Tibial artery (tissue), 4 donors: ENCODE measurements around the gene PAF1.
"Not testable (repeated sequence)": the region's sequence is repeated elsewhere in the genome, so short reads cannot be mapped to it uniquely, and the experiment has no call there.

ENCODE experiments used
- DNase-seq, 2 donors: peaks; one replicate each; pipeline ENCODE4 v3.0.0-alpha.2; 2019
- H3K27ac ChIP-seq, 2 donors: fragments of 200-600 bp; sonication (generic) in 1 of 2; 1 replicate in 1 of 2; 2 replicates in 1 of 2; pipeline ENCODE4 v1.5.1; 2018 to 2019; ENCODE audit warnings: mild to moderate bottlenecking in 1 of 2
- H3K27me3 ChIP-seq, 2 donors: fragments of 200-600 bp; sonication (generic) in 1 of 2; one replicate each; pipeline versions ENCODE4 v1.5.1 to v1.6.0; 2016 to 2019
- H3K36me3 ChIP-seq, 3 donors: fragments of 200-600 bp; sonication (generic) in 2 of 3; one replicate each; pipeline ENCODE4 v1.5.1; 2016 to 2019; ENCODE audit warnings: mild to moderate bottlenecking in 2 of 3
- H3K4me1 ChIP-seq, 4 donors: fragments of 200-600 bp; sonication (generic) in 2 of 4; 1 replicate in 3 of 4; 2 replicates in 1 of 4; pipeline ENCODE4 v1.5.1; 2016 to 2019
- H3K4me3 ChIP-seq, 2 donors: fragments of 200-600 bp; sonication (generic) in 1 of 2; 1 replicate in 1 of 2; 2 replicates in 1 of 2; pipeline ENCODE4 v1.5.1; 2018 to 2019; ENCODE audit warnings: mild to moderate bottlenecking in 2 of 2
- H3K9me3 ChIP-seq, 3 donors: fragments of 200-600 bp; sonication (generic) in 1 of 3; one replicate each; pipeline ENCODE4 v1.5.1; 2016 to 2019
- intact Hi-C: fragments of 100-400 bp; cut with DNase I; formaldehyde crosslinking; loops from one replicate; pipeline ENCODE4 v1.15.0; 2023; ENCODE audit warnings: low total_unique reads
- TF ChIP-seq, protein P1 (sequence below), 2 experiments: fragments of 200-600 bp in 1 of 2; fragments of 450-650 bp in 1 of 2; IDR thresholded peaks; one replicate each; pipeline ENCODE4 v1.5.1; 2017 to 2019; ENCODE audit warnings: antibody characterized with exemption in 2 of 2, mild to moderate bottlenecking in 1 of 2, moderate library complexity in 1 of 2

The PAF1 gene

DNA sequence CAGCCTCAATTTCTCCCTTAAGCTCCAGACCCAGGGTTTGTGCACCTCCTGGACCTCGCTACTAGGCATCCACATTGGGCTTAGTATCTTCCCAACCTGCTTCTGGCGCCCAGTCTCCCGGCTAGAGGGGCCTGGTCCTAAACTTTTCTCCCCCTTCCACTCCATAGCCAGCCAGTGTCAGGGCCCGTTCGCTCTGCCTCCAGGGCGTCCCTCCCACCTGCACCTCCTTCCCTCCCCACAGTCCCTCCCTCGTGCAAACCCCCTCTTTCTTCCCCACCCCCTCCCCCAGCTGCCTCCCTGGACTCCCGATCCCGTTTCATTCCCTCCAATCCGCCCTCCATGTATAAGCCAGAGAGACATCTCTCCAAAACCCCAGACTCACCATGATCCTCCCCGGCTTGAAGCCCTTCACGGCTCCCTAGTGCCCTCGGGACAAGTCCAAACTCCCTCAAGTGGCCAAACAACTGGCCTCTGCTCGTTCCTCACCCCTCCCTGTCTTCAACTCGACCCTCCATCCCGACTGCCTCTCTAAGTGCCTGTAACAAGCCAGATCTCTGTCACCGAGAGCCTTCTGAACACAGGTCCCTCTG lies 49.7 kb downstream of the PAF1 start:
- Histone ChIP-seq H3K9me3 (no peaks in the 10 kb centered on the region), H3K4me1 (peaks cover 0 to 44% (median 41%) of the 10 kb centered on the region in 4 donors), H3K27ac (peak overlapping the region; percentile 75 to 85), H3K27me3 (no peaks in the 10 kb centered on the region), H3K36me3 (no peaks in the 10 kb centered on the region), H3K4me3 (peak overlapping the region; percentile 63 to 67)
- peak in 1 of 2 donors; percentile 43 for DNase-seq
- TF ChIP-seq, protein P1, sequence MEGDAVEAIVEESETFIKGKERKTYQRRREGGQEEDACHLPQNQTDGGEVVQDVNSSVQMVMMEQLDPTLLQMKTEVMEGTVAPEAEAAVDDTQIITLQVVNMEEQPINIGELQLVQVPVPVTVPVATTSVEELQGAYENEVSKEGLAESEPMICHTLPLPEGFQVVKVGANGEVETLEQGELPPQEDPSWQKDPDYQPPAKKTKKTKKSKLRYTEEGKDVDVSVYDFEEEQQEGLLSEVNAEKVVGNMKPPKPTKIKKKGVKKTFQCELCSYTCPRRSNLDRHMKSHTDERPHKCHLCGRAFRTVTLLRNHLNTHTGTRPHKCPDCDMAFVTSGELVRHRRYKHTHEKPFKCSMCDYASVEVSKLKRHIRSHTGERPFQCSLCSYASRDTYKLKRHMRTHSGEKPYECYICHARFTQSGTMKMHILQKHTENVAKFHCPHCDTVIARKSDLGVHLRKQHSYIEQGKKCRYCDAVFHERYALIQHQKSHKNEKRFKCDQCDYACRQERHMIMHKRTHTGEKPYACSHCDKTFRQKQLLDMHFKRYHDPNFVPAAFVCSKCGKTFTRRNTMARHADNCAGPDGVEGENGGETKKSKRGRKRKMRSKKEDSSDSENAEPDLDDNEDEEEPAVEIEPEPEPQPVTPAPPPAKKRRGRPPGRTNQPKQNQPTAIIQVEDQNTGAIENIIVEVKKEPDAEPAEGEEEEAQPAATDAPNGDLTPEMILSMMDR (IDR thresholded peaks at IDR 0.05), result no peak
- intact Hi-C loops, result loop anchor here (5.0 kb wide), 1 partner anchor 214 kb away; the partner anchor contains the start of gene PAK4

DNA sequence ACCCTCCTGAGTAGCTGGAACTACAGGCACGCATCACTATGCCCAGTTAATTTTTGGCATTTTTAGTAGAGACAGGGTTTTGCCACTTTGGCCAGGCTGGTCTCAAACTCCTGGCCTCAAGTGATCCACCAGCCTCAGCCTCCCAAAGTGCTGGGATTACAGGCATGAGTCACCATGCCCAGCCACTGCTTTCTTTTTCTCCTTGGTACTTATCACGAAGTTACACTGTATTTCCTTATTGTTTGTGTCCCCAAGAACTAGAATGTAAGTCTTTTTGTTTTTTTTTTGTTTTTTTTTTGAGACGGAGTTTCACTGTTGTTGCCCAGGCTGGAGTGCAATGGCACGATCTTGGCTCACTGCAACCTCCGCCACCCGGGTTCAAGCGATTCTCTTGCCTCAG lies 50.8 kb downstream of the PAF1 start:
- not testable (repeated sequence) for H3K4me3 ChIP-seq, H3K36me3 ChIP-seq, H3K27ac ChIP-seq, DNase-seq, H3K9me3 ChIP-seq, H3K27me3 ChIP-seq
- peaks cover 0 to 35% (median 32%) of the 10 kb centered on the region in 4 donors for H3K4me1 ChIP-seq
- intact Hi-C loops, result loop anchor here (5.0 kb wide), 1 partner anchor 213 kb away; the partner anchor contains the start of gene PAK4

DNA sequence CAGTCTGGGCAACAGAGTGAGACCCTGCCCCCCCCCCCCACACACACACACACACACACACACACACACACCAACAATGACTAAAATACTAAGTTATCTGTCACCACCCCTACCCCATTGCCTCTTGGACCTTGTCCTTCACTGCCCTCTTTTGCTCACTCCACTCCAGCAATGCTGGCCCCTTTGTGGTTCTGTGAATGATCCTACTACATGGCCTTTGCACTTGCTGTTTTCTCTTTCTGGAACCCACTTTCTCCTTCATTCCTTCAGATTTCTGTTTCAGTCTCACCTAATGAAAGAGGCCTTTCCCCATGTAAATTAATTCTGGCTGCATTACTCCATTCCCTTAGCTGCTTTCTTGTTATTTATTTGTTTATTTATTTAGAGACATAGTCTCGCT lies 51.2 kb downstream of the PAF1 start:
- Histone ChIP-seq H3K9me3 (no peaks in the 10 kb centered on the region), H3K4me3 (no peak overlapping the region), H3K27me3 (no peaks in the 10 kb centered on the region), H3K36me3 (no peaks in the 10 kb centered on the region), H3K4me1 (peaks cover 0 to 30% (median 27%) of the 10 kb centered on the region in 4 donors), H3K27ac (no peak overlapping the region)
- no peak for DNase-seq
- intact Hi-C loops, result loop anchor here (5.0 kb wide), 1 partner anchor 212 kb away; the partner anchor contains the start of gene PAK4
- TF ChIP-seq, protein P1 (IDR thresholded peaks at IDR 0.05), result no peak

DNA sequence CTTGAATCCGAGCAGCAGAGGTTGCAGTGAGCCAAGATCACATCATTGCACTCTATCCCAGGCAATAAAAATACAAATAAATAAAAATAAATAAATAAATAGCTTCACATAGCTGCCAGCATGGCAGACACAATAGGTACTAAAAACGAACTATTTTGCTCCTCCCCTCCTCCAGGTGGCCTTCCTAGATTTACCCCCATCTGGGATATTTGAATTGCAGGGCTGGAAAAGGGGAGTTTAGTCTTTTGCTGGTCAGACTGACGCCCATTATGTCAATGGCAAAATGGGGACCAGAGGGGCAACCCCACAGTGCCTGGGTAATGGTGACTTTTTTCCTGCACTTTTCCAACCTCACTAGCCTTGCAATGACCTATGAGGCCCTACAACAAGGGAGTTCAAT lies 54.4 kb downstream of the PAF1 start:
- H3K36me3 ChIP-seq, result no peaks in the 10 kb centered on the region
- H3K9me3 ChIP-seq, result no peaks in the 10 kb centered on the region
- TF ChIP-seq, protein P1 (IDR thresholded peaks at IDR 0.05), result no peak
- no peak overlapping the region for H3K4me3 ChIP-seq
- DNase-seq, result no peak
- no peak overlapping the region for H3K27ac ChIP-seq
- H3K27me3 ChIP-seq, result no peaks in the 10 kb centered on the region
- H3K4me1 ChIP-seq, result peaks cover 0 to 11% (median 8%) of the 10 kb centered on the region in 4 donors
- intact Hi-C loops, result no loop called here
